Muscle of leg (tissue), 16 donors: ENCODE measurements around the gene UBL3. TPM values are rescaled to one million over a fixed set of nuclear protein-coding genes. Genes with fewer than 3 reads are reported as not detected.

Experiments used
- DNase-seq: peaks from one replicate; pipeline ENCODE4 v3.0.0; 2013
- H3K27ac ChIP-seq: one replicate; pipeline ENCODE4 v1.5.1; 2013; ENCODE audit warnings: mild to moderate bottlenecking, low read length, control low read depth
- H3K27me3 ChIP-seq: one replicate; pipeline ENCODE4 v1.6.1; 2013; ENCODE audit warnings: low read length; ENCODE audit not compliant: control insufficient read depth, insufficient read depth
- H3K36me3 ChIP-seq: one replicate; pipeline ENCODE4 v1.6.1; 2013; ENCODE audit warnings: low read length; ENCODE audit not compliant: control insufficient read depth, insufficient read depth
- H3K4me1 ChIP-seq: one replicate; pipeline ENCODE4 v1.6.1; 2013; ENCODE audit warnings: low read length; ENCODE audit not compliant: control insufficient read depth, insufficient read depth
- H3K4me3 ChIP-seq: one replicate; pipeline ENCODE4 v1.5.1; 2013; ENCODE audit warnings: low read length, control low read depth
- H3K9me3 ChIP-seq: replicated peaks from 2 replicates; pipeline ENCODE4 v1.6.1; 2013; ENCODE audit warnings: low read depth, low read length; ENCODE audit not compliant: control insufficient read depth
- WGBS: methylation state at CpG from one replicate; pipeline ENCODE4 v1.1.5; 2013; ENCODE audit warnings: missing lambda C conversion rate; ENCODE audit not compliant: insufficient coverage; 5-methylcytosine and 5-hydroxymethylcytosine counted together
- long read RNA-seq, 11 donors: transcript quantifications; one replicate each; lab custom pipeline, GENCODE V29; 2026
- polyA plus RNA-seq, 8 donors: library from polyadenylated mRNA; unstranded; fragments of 120-200 nt; gene quantifications; one replicate each; pipeline versions ENCODE4 v1.2.1 to v1.2.3, GENCODE V29; 2013; ENCODE audit warnings: inconsistent platforms in 1 of 8, low replicate concordance in 1 of 8; ENCODE audit not compliant: insufficient read length in 8 of 8, insufficient read depth in 1 of 8
- total RNA-seq: library from RNA; stranded (reverse); fragments of 120-200 nt; gene quantifications from one replicate; pipeline ENCODE4 v1.2.4, GENCODE V29; 2013

Gene UBL3, protein sequence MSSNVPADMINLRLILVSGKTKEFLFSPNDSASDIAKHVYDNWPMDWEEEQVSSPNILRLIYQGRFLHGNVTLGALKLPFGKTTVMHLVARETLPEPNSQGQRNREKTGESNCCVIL
- total RNA-seq (14.0 TPM), polyA plus RNA-seq (10 to 100 TPM; 24.1 to 33.6 (median 26.3) TPM)
- long read RNA-seq, donor 1, full-length matches to known transcripts: 11 of 11 reads
- long read RNA-seq, donor 1, partial matches to known transcripts: 0 of 11 reads
- long read RNA-seq, donor 1, other reads (novel, unspliced or antisense): 0 of 11 reads
- long read RNA-seq, donor 2, full-length matches to known transcripts: 4 of 4 reads
- long read RNA-seq, donor 2, partial matches to known transcripts: 0 of 4 reads
- long read RNA-seq, donor 2, other reads (novel, unspliced or antisense): 0 of 4 reads
- long read RNA-seq, donor 3, full-length matches to known transcripts: 13 of 19 reads
- long read RNA-seq, donor 3, partial matches to known transcripts: 6 of 19 reads
- long read RNA-seq, donor 3, other reads (novel, unspliced or antisense): 0 of 19 reads
- long read RNA-seq, donor 4, full-length matches to known transcripts: 5 of 5 reads
- long read RNA-seq, donor 4, partial matches to known transcripts: 0 of 5 reads
- long read RNA-seq, donor 4, other reads (novel, unspliced or antisense): 0 of 5 reads
- long read RNA-seq, donor 5, full-length matches to known transcripts: 29 of 29 reads
- long read RNA-seq, donor 5, partial matches to known transcripts: 0 of 29 reads
- long read RNA-seq, donor 5, other reads (novel, unspliced or antisense): 0 of 29 reads
- long read RNA-seq, donor 6, full-length matches to known transcripts: 17 of 17 reads
- long read RNA-seq, donor 6, partial matches to known transcripts: 0 of 17 reads
- long read RNA-seq, donor 6, other reads (novel, unspliced or antisense): 0 of 17 reads
- long read RNA-seq, donor 7, full-length matches to known transcripts: 14 of 14 reads
- long read RNA-seq, donor 7, partial matches to known transcripts: 0 of 14 reads
- long read RNA-seq, donor 7, other reads (novel, unspliced or antisense): 0 of 14 reads
- long read RNA-seq, donor 8, full-length matches to known transcripts: 3 of 3 reads
- long read RNA-seq, donor 8, partial matches to known transcripts: 0 of 3 reads
- long read RNA-seq, donor 8, other reads (novel, unspliced or antisense): 0 of 3 reads
- long read RNA-seq, donor 9, full-length matches to known transcripts: 6 of 6 reads
- long read RNA-seq, donor 9, partial matches to known transcripts: 0 of 6 reads
- long read RNA-seq, donor 9, other reads (novel, unspliced or antisense): 0 of 6 reads
- long read RNA-seq, donor 10, full-length matches to known transcripts: 8 of 8 reads
- long read RNA-seq, donor 10, partial matches to known transcripts: 0 of 8 reads
- long read RNA-seq, donor 10, other reads (novel, unspliced or antisense): 0 of 8 reads
- long read RNA-seq, donor 11, full-length matches to known transcripts: 8 of 8 reads
- long read RNA-seq, donor 11, partial matches to known transcripts: 0 of 8 reads
- long read RNA-seq, donor 11, other reads (novel, unspliced or antisense): 0 of 8 reads

DNA sequence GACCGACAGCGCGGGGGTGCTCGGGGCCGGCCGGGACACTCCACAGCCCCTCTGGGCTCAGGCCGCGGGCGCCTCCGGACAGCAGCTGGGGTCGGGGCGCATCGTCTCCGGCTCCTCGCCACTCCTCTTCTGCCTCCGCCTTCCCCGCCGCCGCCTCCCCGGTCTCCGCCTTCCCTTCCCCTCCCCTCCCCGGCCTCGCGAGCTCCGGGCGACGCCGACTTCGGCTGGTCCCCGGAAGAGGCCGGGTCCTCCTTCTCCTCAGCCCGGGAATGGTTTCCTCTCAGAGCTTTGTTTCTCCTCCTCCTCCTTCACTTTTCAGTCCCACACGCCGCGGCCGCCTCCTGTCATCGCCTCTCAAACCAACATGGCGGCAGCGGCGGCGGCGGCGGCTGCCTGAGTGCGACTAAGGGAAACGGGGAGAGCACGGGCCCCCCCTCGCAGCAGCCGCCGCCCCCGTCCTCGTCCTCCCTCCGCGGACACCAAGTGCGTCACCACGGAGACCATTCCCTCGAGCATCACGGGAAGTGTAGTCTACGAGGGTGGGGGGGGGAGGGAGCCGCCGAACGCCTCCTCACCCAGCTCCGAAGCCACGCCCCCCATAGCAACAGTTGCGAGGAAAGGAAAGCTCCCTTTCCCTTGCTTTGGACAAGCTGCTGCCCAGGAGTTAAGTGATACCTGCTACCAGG is at the start of gene UBL3:
Gene UBL3 (minus strand): TSS at position 405 of the 686 bp plus-strand sequence. CDS start 1,079 bp downstream, outside the sequence.
- Histone ChIP-seq H3K4me3 (peak within 1 kb of the TSS; percentile 91), H3K36me3 (no peaks in the 10 kb centered on the region), H3K4me1 (no peaks in the 10 kb centered on the region), H3K27ac (peak within 1 kb of the TSS; percentile 99), H3K9me3 (no peaks in the 10 kb centered on the region), H3K27me3 (no peaks in the 10 kb centered on the region)
- WGBS: under 1% methylated on average over 54 of the region's 64 CpGs
- DNase-seq: peak; percentile 99

- no peaks in the 10 kb centered on the region for H3K27me3 ChIP-seq
- H3K9me3 ChIP-seq: no peaks in the 10 kb centered on the region
- H3K27ac ChIP-seq: no peak overlapping the region
- no peaks in the 10 kb centered on the region for H3K36me3 ChIP-seq
- no peak for DNase-seq
- no peak overlapping the region for H3K4me3 ChIP-seq
- 25% methylated on average over 1 of the region's 4 CpGs for WGBS
- H3K4me1 ChIP-seq: no peaks in the 10 kb centered on the region
Measured at GRCh38 chr13:29897102-29897501, 46.7 kb upstream of the UBL3 start.

GRCh38 chr13:29893438-29893837 is 43.0 kb upstream of the UBL3 start:
- H3K9me3 ChIP-seq: no peaks in the 10 kb centered on the region
- no peaks in the 10 kb centered on the region for H3K27me3 ChIP-seq
- DNase-seq: no peak
- H3K27ac ChIP-seq: no peak overlapping the region
- no peaks in the 10 kb centered on the region for H3K4me1 ChIP-seq
- H3K4me3 ChIP-seq: no peak overlapping the region
- H3K36me3 ChIP-seq: no peaks in the 10 kb centered on the region

DNA sequence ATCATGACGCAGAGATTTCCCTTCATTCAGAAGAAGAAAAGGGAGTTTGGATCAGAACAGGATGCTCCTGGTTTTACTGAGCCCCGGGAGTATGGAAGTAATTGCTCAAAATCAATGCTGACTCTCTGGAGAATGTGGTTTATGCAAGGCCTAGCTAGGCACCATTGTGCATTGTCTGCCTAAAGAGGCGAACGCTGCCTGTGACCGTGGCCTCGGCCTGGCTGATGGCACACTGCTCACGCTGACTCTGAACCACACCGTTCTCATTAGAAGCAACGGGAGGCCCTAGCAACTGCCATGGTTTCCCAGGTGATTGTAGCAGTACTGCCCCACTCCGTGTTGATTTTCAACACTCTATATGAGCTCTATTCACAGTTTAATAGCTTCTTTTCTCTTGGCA is 41.7 kb upstream of the UBL3 start:
- WGBS: 45% methylated on average over 10 of the region's 10 CpGs
- no peak overlapping the region for H3K27ac ChIP-seq
- H3K27me3 ChIP-seq: no peaks in the 10 kb centered on the region
- no peaks in the 10 kb centered on the region for H3K36me3 ChIP-seq
- DNase-seq: no peak
- H3K4me3 ChIP-seq: no peak overlapping the region
- H3K4me1 ChIP-seq: no peaks in the 10 kb centered on the region
- no peaks in the 10 kb centered on the region for H3K9me3 ChIP-seq

- H3K4me3 ChIP-seq: no peak overlapping the region
- H3K36me3 ChIP-seq: no peaks in the 10 kb centered on the region
- H3K9me3 ChIP-seq: no peaks in the 10 kb centered on the region
- no peaks in the 10 kb centered on the region for H3K27me3 ChIP-seq
- no peak for DNase-seq
- no CpG with 5 or more reads among the region's 3 CpGs for WGBS
- H3K27ac ChIP-seq: no peak overlapping the region
- no peaks in the 10 kb centered on the region for H3K4me1 ChIP-seq
Measured at GRCh38 chr13:29889111-29889510, 38.7 kb upstream of the UBL3 start.

- Histone ChIP-seq H3K9me3 (no peaks in the 10 kb centered on the region), H3K27ac (no peak overlapping the region), H3K4me3 (no peak overlapping the region), H3K4me1 (no peaks in the 10 kb centered on the region), H3K36me3 (no peaks in the 10 kb centered on the region), H3K27me3 (no peaks in the 10 kb centered on the region)
- no peak for DNase-seq
- 100% methylated on average over 1 of the region's 4 CpGs for WGBS
Measured at GRCh38 chr13:29888306-29888705, 37.9 kb upstream of the UBL3 start.

- H3K36me3 ChIP-seq: no peaks in the 10 kb centered on the region
- H3K4me3 ChIP-seq: no peak overlapping the region
- no peak overlapping the region for H3K27ac ChIP-seq
- DNase-seq: no peak
- WGBS: 65% methylated on average over 4 of the region's 5 CpGs
- H3K9me3 ChIP-seq: no peaks in the 10 kb centered on the region
- H3K27me3 ChIP-seq: no peaks in the 10 kb centered on the region
- H3K4me1 ChIP-seq: no peaks in the 10 kb centered on the region
Measured at GRCh38 chr13:29887686-29888085, 37.3 kb upstream of the UBL3 start.

DNA sequence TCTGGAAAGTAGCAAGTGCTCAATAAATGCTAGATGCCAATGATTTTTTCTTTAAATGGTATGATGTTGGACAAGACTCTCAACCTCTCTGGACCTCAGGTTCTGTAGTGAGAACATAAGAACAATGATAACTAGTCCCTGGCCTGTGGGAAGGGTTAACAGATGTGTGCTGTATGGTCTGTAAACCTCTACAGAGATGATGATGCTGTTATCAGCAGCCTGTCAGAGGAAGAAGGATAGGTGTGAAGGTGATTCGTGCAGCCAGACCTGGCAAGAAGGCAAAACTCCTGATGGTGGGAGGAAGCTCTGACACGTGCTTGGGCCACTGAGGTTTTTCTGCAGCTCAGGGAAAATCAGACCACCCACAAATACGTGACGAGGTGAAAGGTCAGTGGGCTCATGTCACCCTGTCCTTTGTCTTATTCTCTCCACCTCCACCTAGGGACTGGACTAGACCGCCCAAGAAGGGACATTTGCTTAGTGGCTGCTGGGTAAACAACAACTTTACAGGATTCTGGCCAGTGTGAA is 36.7 kb upstream of the UBL3 start:
- H3K4me3 ChIP-seq: no peak overlapping the region
- H3K27ac ChIP-seq: no peak overlapping the region
- no peaks in the 10 kb centered on the region for H3K36me3 ChIP-seq
- DNase-seq: no peak
- H3K9me3 ChIP-seq: no peaks in the 10 kb centered on the region
- no peaks in the 10 kb centered on the region for H3K4me1 ChIP-seq
- no peaks in the 10 kb centered on the region for H3K27me3 ChIP-seq
- 55% methylated on average over 2 of the region's 5 CpGs for WGBS

GRCh38 chr13:29886446-29886845 is 36.0 kb upstream of the UBL3 start:
- no peak for DNase-seq
- 93% methylated on average over 5 of the region's 8 CpGs for WGBS

More at GRCh38 chr13:29886446-29886845, 36.0 kb upstream of the UBL3 start:
- no peaks in the 10 kb centered on the region for H3K27me3 ChIP-seq
- no peak overlapping the region for H3K27ac ChIP-seq
- no peaks in the 10 kb centered on the region for H3K9me3 ChIP-seq
- H3K4me1 ChIP-seq: no peaks in the 10 kb centered on the region
- no peaks in the 10 kb centered on the region for H3K36me3 ChIP-seq
- H3K4me3 ChIP-seq: no peak overlapping the region
